ENCODE data around the gene RRP1B. TPM values are rescaled to one million over a fixed set of nuclear protein-coding genes. Genes with fewer than 3 reads are reported as not detected.

RRP1B gene
- total and polyA plus RNA-seq, 12 donors: 5.0 to 11.3 (median 8.4) TPM

DNA sequence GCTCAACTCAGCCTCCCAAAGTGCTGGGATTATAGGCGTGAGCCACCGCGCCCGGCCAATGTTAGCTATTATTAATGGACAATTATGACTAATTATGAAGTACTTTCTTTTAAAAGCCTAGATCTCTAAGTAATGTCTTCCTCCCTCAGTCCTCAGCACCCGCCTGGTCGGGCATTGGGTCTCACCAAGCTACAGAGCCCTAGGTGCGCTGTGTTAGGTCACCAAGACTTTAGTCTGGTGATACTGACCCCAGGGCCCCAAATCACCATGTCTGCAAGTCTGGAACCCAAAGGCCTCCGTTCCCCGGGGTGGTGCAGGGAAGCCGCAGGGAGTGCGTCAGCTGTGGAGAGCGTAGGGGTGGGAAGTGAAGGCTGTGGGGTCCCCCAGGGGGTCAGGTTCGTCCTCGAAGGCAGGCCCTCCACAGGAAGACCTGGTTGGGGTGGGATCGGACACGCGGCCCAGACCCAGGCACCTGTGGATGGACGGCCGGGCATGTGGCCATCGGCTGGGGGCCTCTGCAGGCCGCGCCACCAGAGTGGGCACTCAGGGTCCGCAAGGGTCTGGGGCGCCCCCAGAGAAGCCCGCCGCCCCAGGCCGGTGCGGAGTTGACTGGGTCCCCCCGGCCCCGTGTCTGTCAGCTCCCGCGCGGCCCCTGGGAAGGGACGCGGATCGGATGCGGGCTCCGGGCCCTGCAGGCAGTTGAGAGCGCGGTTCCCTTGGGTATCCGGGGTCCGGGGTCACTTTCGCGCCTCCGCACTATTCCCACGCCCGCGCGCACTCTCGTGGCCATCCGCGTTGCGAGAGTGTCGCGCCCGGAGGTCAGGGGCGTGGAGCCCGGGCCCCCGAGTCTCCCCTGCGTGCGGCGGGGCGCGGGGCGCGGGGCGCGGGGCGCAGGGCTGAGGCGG lies 58.9 kb downstream of the RRP1B start:
- Histone ChIP-seq H3K27ac (peak overlapping the region in 8 of 10 donors; percentile 7 to 97 (median 83)), H3K4me3 (peak overlapping the region; percentile 63 to 100 (median 98)), H3K4me1 (peaks cover 9 to 38% (median 28%) of the 10 kb centered on the region in 9 donors), H3K36me3 (peaks cover 0 to 1% (median 0%) of the 10 kb centered on the region in 9 donors), H3K9me3 (no peaks in the 10 kb centered on the region), H3K27me3 (no peaks in the 10 kb centered on the region)
- ATAC-seq (peak in 5 of 8 donors; percentile 1 to 25 (median 3)), DNase-seq (no peak)
- WGBS, 2 donors: 25 to 26% methylated on average over 68 to 70 of the region's 70 CpGs
- intact Hi-C loops (cut with DNase I): loop anchor here in 1 of 10 donors (2.0 kb wide), 1 partner anchor 17 kb away; no protein-coding TSS in a partner anchor
- TF ChIP-seq, protein P1, sequence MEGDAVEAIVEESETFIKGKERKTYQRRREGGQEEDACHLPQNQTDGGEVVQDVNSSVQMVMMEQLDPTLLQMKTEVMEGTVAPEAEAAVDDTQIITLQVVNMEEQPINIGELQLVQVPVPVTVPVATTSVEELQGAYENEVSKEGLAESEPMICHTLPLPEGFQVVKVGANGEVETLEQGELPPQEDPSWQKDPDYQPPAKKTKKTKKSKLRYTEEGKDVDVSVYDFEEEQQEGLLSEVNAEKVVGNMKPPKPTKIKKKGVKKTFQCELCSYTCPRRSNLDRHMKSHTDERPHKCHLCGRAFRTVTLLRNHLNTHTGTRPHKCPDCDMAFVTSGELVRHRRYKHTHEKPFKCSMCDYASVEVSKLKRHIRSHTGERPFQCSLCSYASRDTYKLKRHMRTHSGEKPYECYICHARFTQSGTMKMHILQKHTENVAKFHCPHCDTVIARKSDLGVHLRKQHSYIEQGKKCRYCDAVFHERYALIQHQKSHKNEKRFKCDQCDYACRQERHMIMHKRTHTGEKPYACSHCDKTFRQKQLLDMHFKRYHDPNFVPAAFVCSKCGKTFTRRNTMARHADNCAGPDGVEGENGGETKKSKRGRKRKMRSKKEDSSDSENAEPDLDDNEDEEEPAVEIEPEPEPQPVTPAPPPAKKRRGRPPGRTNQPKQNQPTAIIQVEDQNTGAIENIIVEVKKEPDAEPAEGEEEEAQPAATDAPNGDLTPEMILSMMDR (IDR thresholded peaks at IDR 0.05): no peak

DNA sequence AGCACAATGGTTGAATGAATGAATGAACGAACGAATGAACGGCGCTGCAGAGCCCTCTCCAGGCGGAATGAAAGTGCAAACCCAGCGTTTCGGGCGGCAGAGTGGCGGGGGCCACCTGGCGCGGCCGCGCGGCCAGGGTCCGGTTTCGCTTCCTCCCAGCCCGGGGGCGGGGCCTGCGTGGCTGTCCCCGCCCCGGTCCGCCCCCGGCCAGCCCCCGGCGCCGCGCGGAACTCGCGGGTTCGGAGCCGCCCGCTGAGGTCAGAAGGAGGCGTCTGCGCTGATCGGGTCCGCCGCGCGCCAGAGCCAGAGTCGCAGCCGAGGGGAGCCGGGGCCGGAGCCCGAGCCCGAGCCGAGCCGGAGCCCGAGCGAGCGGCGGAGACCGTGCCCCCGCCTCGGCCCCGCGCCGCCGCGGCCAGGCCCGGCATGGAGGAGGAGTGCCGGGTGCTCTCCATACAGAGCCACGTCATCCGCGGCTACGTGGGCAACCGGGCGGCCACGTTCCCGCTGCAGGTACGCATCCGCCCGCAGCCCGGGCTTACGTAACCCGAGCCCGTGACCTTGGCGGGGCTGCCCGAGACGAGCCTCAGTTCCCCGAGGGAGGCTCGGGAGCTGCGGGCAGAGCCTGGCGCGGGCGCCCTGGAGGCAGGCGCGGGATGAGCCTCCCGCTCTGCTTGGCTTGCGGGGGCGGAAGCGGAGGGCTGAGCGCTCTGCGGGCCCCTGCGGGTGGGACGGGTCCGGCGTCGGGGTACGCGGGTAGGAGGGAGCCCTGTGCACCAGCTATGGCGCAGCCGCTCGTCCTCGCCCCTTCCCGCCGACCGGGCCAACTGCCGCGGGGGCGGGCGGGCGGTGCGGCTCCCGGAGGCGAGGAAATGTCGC lies 59.8 kb downstream of the RRP1B start, which contains the start of gene PDXK:
TSS of gene PDXK (plus strand) at position 258 of the 876 bp plus-strand sequence. CDS start at position 424, 166 bp downstream.
- intact Hi-C loops (cut with DNase I): no loop called here
- TF ChIP-seq, protein P1 (IDR thresholded peaks at IDR 0.05): peak in 2 of 9 donors; percentile 28 to 34
- 0% methylated on average over 96 to 116 of the region's 117 CpGs for WGBS, 2 donors
- H3K4me3 ChIP-seq: peak within 1 kb of the TSS; percentile 63 to 100 (median 98)
- H3K27ac ChIP-seq: peak within 1 kb of the TSS; percentile 43 to 97 (median 84)
- DNase-seq (peak; percentile 84 to 89), ATAC-seq (peak; percentile 85 to 96 (median 92))
- peaks cover 9 to 40% (median 28%) of the 10 kb centered on the region in 9 donors for H3K4me1 ChIP-seq
- H3K27me3 ChIP-seq: no peaks in the 10 kb centered on the region
- H3K9me3 ChIP-seq: no peaks in the 10 kb centered on the region
- peaks cover 0 to 10% (median 0%) of the 10 kb centered on the region in 9 donors for H3K36me3 ChIP-seq

DNA sequence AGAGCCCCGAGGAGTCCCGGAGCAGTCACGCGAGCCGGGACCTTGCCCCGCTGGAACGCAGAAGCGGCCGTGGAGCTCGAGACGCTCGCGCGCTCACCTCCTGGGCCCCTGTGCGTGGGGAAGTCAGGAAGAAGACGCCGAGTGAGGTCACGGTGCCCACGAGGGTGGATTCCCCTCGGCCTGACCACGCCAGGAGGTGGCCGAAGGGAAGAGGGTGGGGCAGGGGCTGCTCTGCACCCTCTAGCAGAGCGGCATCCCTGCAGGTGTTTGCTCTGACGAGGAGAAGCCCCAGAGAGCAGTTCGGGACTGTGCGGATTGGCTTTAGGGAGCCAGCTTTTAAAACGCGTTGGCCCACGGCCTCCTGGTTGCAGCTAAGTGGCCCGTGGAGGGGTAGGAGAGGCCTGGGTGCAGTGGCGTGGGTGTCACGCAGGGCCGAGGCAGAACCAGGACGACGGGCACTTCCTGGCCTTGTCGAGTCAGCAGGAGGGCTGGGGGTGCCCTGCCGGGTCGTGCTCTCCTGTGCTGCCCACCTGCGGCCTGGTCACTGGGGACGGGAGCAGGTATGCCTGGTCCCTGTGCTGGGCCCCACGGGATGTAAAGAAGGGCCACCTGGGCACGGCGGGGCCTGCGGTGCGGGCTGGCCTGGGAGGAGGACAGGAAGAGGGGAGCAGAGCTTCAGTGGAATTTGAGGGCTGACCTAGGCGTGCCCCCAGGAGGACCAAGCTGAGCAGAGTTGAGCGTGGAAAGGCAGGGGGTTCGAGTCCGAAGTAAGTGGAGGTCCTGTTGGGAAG lies 60.6 kb downstream of the RRP1B start:
- Histone ChIP-seq H3K27me3 (no peaks in the 10 kb centered on the region), H3K4me1 (peaks cover 9 to 48% (median 28%) of the 10 kb centered on the region in 9 donors), H3K4me3 (peak overlapping the region; percentile 63 to 100 (median 98)), H3K36me3 (peaks cover 0 to 16% (median 0%) of the 10 kb centered on the region in 9 donors), H3K27ac (peak overlapping the region; percentile 43 to 97 (median 84)), H3K9me3 (no peaks in the 10 kb centered on the region)
- intact Hi-C loops (cut with DNase I): loop anchor here in 6 of 10 donors (10.0 kb wide), 4 partner anchors 45 to 145 kb away; partner anchors contain the start of genes RRP1 (in 2 of the 6) and AGPAT3 (in 1 of the 6)
- WGBS, 2 donors: 14 to 15% methylated on average over 49 of the region's 49 CpGs
- TF ChIP-seq, protein P1 (IDR thresholded peaks at IDR 0.05): no peak
- ATAC-seq (peak; percentile 0 to 29 (median 9)), DNase-seq (no peak)
